NCI-H128 (cell line): Measurements from ENCODE around the gene STOM.

Experiments
- DNase-seq: peaks from one replicate; lab custom pipeline; 2025; ENCODE audit not compliant: unreplicated experiment; lab: John Stamatoyannopoulos, UW

STOM gene

DNA sequence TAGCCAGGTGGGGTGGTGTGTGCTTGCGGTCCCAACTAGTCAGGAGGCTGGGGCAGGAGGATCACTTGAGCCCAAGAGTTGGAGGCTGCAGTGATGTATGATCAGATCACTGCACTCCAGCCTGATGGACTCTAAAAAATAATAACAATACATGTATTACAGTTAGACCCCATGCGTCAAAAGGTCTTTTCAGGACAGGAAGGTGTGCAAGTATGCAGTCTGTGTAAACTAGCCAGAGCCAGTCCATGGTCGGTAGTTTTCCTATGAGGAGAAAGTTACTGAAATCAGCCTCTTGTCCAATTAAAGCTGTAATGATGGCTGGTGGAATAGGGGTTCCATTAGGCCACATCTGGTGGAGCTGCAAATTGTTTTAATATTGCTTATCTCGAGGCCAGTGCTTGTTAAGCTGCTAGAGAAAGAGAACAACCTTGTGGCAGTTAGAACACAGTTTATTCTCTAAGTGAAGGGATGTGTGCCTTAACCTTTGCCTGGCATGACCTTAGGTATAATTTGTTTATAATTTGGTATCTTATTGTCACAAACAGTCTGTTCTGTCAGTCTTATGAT lies 1.5 kb upstream of the STOM start:
- DNase-seq, result no peak

DNA sequence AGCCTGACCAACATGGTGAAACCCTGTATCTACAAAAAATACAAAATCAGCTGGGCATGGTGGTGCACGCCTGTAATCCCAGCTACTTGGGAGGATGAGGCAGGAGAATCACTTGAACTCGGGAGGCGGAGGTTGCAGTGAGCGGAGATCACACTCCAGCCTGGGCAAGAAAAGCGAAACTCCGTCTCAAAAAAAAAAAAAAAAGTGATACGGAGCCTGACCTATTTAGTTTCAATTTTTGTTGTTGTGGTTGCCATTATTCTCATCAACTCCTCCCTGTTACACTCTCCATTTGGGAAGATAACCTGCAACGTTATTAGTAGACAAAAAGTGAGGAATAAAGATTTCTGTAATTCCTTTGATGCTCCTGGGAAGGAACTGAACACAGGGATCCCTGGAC lies 1.3 kb downstream of the STOM start:
- DNase-seq, result no peak

DNA sequence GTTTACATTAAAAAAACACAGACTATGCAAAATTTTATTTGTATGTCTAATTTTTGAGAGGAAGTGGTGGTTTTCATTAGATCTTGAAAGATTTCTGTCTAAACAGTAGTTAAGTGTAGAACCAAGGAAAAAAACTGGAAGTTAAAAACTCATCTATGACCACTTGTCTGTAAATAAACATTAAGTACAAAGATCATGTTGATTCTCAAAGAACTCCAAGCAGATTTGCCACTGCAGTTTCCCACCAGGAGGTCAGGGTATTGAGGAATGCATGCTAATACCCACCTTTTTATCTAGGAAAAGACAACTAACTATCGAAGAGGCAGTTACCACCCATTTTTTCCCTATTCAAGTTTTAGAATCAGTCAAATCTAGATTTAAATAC lies 1.9 kb downstream of the STOM start:
- no peak for DNase-seq

DNA sequence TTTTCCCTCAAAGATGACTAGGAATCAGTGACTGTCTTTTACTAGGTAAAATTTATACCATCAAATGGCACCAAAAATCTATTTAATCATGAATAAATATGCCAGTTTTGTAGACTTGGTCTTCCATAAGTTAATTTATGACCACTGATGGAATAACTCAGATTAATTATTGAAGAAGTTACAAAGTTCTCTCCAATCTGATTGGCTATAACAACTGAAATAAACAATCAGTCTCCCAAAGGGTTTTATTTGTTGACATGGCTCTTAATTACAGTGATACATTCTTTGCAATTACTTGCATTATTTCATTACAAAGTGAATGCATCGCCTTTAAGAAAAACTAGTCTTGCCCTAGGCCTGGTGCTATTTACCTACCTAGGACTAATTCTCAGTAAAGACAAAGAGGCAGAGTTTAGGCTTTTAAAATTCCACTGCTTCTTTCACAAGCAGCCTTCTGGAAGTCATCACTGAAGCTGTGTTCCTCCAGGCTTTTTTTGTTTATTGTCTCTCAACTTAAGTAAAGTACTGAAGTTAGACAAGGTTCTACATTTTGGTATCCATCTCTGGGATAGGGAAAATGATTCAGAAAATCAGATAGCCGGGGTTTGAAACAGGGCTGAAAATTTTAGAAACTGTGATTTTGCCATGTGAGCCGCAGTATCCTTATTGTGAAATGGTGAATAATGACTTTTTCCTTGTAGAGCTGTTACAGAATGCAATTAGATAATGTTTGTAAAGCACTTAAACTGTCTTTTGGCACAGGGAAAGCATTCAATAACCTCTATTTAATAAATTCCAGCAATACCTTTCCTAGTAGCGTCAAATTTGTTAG lies 2.5 kb downstream of the STOM start:
- DNase-seq, result no peak

DNA sequence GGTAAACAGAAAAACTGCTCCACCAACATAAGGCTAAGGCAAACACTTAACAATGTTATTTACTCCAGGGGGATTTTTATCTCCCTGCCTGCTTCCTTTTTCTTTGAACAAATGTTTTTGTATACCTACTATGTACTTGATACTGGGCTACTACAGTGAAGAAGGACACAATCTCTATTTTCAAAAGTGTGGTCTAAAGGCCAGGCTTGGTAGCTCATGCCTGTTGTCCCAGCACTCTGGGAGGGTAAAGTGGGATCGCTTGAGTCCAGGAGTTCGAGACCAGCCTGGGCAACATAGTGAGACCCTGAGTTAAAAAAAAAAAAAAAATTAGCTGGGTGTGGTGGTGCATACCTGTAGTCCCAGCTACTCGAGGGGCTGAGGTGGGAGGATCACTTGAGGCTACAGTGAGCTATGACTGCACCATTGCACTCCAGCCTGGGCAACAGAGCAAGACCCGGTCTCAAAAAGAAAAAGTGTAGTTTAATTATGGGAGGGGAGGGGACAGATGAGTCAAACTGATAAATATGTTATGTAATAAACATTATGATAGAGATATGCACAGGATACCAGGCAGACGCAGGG lies 3.3 kb downstream of the STOM start:
- no peak for DNase-seq

DNA sequence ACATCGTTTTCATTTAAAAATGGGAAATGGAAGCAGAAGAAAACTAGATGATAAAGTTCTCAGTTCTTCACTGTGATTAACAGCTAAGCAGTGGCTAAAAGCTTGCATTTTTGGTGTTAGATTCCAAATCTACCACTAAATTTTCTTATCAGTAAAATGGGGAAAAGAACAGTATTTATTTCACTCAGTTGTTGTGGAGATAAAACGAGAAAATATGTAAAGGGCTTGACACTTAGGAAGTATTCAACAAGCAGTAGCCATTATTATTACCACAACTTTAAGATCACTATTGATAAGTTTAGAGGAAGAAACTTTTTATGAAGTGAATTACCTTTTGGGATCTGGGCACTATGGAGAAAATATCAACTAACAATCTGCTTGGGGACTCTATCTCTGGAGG lies 4.5 kb downstream of the STOM start:
- DNase-seq, result no peak

DNA sequence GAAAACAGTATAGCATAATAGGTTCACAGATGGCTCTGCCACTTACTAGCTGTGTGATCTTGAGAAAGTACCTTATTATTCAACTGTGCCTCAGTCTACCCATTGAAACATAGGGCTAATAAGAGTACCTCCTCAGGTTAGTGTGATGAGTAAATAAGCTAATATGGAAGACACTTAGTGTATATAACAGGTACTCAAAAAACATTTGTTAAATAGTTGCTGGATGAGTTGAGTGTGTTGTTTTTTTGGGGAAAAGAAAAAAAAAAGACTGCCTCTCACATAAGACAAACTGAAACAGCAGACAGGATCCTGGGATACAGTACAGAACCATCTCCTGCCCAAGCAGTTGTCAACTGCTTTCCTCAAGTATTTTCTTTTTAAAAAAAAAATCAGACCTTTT lies 5.2 kb downstream of the STOM start:
- DNase-seq, result no peak

DNA sequence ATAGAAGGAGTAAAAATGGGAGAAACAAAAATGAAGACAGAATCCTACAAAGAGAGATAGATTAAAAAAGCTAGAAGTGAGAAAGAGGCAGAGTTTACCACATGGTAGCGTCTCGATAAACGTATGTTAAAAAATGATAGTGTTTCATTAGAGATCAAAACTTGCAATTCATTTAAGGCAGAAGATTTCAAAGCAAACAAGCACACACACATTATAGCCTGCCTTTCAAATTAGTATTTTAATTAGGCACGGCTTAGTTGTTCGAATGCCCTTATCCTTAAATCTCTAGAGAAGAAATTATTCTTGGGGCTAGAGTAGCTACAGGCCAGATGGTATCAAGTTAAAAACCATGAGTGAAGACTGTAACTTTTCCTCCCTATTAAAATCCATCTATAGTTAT lies 6.0 kb downstream of the STOM start:
- no peak for DNase-seq

DNA sequence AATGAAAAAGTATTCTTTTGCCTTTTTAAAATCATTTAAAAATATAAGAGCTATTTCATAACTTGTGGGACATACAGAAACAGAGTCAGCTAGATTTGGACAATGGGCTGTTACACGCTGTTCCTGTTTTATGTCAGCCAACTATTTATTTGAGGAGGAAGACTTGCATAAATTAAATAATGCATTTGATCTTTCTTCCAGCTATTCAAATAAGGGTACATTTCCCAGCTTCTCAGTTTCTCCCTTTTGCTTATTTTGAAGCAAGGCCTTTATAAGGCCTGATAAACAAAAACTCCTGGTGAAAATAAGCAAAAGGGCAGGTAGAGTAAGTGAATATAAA lies 6.5 kb downstream of the STOM start:
- no peak for DNase-seq

DNA sequence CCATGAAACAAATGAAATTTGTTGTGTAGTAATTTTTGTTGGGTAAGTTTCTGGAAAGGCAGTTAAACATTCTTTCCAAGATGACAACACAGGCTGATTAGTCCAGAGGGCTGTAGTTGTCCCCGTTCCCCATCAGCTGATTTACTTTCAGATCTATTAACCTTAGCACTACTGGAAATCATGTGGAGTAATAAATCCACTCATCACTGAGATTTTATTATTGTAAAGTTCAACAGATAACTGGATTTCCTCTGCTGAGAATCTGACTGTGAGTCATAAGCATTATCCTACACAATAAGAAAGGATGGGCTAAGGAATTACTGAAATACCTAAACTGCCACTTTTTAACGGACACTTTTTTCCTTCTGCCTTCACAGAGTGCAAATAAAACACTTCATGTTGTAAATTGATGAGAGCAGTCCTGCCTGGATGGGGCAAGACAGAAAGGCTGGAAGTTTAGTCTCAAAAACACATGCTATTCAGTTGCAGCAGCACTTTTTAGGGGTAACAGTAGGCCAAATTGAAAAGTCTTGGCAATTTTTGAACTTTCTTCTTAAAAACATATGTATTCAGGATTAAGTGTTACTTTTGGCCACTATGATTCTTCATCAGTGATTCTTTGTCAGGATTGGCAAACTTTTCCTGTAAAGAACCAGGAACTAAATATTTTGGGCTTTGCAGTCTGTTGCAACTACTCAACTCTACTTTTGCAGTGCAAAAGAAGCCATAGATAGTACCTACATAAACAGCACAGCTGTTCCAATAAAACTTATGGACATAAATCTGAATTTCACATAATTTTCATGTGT lies 7.0 kb downstream of the STOM start:
- DNase-seq, result no peak

DNA sequence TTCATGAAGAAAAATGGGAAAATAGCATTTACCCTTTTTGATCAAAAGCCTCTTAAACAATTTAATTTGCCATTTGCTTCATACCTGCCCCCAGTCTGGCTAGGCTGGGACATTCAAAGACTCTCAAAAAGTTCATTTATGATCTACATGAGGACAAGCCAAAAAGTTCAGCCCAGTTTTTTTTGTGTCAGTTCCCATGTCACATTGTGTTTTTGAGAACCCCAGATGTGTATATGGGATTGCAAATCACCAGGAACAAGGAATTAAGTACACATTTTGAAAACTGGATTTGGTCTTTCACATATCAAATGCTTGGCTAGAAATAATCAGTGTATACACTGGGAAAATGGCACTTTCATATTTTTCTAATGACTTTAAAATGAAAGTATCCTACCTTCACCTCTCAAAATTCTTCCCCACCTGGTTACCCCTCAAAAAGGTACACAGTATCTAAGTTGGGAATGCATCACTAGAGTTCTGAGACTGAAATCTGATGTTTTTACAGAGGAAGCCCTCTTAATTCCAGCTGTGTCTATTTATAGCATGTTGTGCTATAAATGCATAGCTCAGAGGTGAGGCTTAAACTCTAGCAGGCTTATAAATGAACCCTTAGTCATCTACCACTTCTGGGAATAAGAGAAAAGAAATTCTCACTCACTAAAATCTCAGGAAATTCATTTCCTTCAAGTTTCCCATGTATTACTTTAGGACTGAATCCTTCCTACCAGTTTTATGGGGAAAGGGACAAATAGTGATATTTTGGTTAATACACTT lies 9.3 kb downstream of the STOM start:
- DNase-seq, result no peak

DNA sequence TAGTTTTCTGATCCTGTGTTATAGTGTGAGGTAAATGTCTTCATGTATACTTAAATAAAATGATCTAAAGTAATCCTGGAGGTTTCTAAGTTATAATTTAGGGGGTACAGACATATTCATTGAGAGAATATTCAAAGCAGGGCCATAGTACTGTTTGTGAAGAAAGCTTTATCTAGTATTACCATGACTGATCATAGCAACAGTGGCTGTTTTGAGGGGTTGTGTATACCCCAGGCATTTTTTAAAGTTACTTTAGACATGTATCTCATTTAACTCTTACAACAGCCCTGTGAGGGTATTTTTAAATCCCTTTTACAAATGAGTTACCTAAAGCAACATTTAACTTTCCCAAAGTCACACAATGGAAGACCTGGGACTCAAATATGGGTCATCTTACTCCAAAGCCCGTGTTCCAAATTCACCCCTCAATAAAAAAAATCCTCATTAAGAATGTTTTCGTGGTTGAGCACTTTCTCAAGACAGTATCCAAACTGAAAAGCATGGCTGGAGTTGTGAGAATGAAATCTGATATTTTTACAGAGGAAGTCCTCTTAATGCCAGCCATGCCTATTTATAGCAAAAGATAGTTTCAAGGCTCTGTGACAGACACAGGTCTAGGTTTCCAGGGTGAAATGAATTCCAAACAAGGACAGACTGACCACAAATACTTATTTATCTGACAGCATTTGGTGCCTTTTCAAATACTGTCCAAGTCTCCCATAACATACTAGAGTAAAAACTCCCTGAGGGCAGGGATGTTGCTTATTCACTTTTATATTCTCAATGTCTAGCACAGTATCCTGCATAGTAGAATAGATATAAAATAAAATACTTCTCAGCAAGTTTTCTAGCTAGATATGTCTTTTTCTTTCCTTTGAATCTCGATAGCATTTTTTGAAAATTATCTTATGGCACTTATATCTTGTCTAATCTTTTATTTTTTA lies 10.4 kb downstream of the STOM start:
- DNase-seq, result no peak

DNA sequence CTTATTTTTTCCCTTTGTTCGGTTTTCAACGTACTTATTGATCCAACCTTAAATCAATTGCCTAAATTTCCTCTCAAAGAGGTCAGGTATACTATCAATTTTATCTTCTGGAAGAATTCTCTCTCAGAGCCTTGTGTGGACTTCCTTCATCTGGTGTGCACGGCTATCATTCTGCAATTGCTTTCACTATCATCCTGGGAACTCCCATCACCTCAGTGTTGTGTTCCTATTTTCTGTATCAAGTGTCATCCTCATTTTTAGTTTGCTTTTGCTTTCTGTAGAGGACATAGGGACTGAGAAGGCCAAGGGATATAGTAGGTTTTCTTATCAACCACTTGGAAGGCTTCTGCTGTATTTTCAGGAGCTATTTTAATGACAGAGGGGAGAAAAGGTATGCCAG lies 11.3 kb downstream of the STOM start:
- no peak for DNase-seq

DNA sequence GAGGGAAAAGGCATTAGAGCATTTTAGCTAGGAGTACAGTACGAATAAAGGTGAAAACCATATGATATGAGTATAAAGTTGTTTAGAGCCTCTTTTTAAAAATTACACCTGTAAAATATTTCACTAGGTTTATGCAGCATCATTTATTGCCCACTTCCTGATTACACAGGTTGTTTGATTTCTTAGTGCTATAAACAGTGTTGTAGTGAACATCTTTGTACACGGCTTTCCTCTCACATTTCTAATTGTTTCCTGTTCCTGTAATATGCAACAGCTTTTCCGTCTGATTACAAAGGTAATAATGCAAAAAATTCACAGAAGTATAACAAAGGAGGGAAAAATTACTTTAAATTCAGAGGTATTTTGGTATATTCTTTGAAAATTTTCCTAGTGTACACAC lies 13.0 kb downstream of the STOM start:
- no peak for DNase-seq

DNA sequence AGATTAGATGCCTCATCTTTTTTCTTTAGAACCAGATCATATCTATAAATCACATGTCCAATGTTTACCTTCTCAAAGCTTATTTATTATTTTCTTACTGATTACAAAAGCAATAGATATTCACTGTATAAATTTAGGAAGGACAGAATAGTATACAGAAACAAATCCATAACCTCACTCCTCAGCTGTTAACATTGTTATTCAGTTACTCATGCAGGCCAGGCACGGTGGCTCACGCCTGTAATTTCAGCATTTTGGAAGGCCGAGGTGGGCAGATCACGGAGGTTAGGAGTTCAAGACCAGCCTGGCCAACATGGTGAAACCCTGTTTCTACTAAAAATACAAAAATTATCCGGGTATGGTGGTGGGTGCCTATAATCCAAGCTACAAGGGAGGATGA lies 15.3 kb downstream of the STOM start:
- no peak for DNase-seq

DNA sequence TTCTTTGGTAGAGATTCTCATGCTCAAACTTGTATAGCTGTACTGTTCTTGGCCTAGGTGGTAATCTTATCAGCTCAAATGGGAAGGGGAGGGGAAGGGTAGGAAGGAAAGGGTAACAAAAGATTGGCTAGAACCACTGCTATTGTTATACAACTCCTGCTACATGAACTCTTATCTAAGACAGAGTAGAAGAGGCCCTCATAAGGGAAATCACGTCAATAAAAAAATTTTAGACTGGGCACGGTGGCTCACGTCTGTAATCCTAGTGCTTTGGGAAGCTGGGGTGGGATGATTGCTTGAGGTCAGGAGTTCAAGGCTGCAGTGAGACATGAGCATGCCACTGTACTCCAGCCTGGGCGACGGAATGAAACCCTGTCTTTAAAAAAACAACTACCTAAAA lies 15.9 kb downstream of the STOM start:
- DNase-seq, result no peak

DNA sequence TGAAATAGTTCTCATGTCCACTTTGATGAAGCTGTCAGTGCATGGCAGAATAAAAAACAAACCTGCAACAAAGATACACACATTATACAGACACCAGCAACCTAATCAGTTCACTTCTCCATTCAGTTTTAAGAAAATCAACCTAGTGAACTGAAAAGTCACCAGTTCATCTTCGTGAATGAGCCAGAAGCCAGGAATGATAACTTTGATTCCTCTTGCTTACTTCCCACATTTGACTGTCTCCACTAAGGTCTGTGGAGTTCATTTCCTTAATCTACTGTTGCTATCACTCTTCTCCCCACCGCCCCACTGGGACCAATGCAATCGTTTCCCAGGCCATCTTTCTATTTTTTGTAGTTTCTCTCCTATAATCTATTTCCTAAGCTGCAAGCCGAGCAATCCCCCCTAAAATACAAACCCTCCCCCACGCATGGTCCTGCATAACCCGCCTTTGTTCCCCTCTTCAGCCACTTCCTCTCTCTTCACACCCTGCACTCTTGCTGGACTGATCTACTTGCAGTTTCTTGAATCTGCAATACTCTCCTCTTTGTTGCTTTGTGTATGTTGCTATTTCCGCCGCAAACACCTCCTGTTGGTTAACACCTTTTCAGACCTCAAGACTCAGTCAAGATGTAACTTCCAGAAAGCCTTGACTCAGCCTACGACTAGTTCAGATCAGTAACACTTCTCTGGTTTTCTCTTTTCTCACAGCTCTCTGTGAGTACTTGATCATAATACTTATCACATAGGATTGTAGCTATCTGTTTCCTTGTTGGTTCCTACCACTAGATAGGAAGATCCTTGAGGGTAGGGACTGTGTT lies 16.6 kb downstream of the STOM start:
- no peak for DNase-seq

DNA sequence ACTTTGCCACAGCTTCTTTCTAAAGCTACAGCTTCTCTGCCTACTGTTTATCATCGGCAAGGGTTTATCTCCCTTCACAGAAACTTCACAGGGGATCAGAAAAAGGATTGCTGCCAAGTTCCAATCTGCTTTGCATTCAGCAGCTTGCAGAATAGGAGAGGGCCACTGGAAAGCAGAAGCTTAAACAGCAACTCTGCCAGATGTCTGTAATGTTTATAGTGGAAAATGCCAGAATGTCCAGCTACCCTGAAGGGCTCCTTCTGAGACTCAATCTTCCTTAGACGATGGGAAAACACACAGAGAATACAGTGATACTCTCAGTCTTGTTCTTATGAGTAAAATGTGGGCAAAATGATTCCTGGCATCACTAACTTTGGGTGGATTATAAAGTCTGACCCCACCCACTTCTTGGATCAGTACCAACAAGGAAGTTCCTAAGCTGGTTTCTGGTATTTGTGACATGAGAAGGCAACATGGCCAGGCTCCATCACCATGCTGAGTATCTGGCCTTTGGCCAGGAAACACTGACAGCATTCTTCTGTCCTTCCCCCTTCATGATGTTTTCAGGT lies 19.0 kb downstream of the STOM start:
- DNase-seq, result no peak

DNA sequence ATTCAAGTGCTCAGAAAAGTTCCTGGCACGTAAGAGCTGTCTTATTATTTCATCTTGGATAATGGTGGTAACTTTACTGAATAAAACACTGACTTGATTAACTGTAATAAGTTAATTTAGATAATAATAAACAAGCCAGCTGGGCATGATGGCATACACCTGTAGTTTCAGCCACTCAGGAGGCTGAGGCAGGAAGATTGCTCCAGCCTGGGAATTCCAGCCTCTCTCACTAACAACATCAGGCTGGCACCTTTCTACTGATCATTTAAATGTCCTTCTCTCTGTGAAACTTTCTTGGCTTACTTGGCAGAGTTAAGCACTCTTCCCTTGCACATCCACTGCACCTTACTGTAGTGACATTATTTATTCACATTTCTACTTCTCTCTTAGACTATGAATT lies 20.0 kb downstream of the STOM start:
- DNase-seq, result no peak
